Smooth muscle cell (in vitro differentiated cells): ENCODE data around the gene CCDC120. TPM values are rescaled to one million over a fixed set of nuclear protein-coding genes. Genes with fewer than 3 reads are reported as not detected.

Experiments
- DNase-seq: peaks from one replicate; lab custom pipeline; 2025; ENCODE audit not compliant: unreplicated experiment; lab: John Stamatoyannopoulos, UW
- H2AFZ ChIP-seq: fragments of 200-600 bp; sonication (generic); 2 replicates; pipeline ENCODE4 v1.6.0; 2016; ENCODE audit warnings: antibody characterized with exemption, low read depth, mild to moderate bottlenecking
- H3F3A ChIP-seq: fragments of 200-600 bp; sonication (generic); 2 replicates; pipeline ENCODE4 v1.6.0; 2017; ENCODE audit warnings: antibody characterized with exemption, low read depth
- H3K27ac ChIP-seq: fragments of 200-600 bp; sonication (generic); 2 replicates; pipeline ENCODE4 v1.5.1; 2016; ENCODE audit warnings: low read depth, mild to moderate bottlenecking
- H3K27me3 ChIP-seq: fragments of 200-600 bp; sonication (generic); 2 replicates; pipeline ENCODE4 v1.6.1; 2016; ENCODE audit warnings: low read depth, mild to moderate bottlenecking
- H3K36me3 ChIP-seq: fragments of 200-600 bp; sonication (generic); 2 replicates; pipeline ENCODE4 v1.5.1; 2016; ENCODE audit warnings: low read depth
- H3K4me1 ChIP-seq: fragments of 200-600 bp; sonication (generic); 2 replicates; pipeline ENCODE4 v1.5.1; 2016; ENCODE audit warnings: low read depth
- H3K4me2 ChIP-seq: fragments of 200-600 bp; sonication (generic); 2 replicates; pipeline ENCODE4 v1.6.0; 2016; ENCODE audit warnings: mild to moderate bottlenecking
- H3K4me3 ChIP-seq: fragments of 200-600 bp; sonication (generic); 2 replicates; pipeline ENCODE4 v1.5.1; 2016; ENCODE audit warnings: mild to moderate bottlenecking
- H3K79me2 ChIP-seq: fragments of 200-600 bp; sonication (generic); 2 replicates; pipeline ENCODE4 v1.6.0; 2016; ENCODE audit warnings: low read depth, mild to moderate bottlenecking
- H3K9ac ChIP-seq: fragments of 200-600 bp; sonication (generic); 2 replicates; pipeline ENCODE4 v1.6.0; 2016; ENCODE audit warnings: low read depth
- H3K9me3 ChIP-seq: fragments of 200-600 bp; sonication (generic); replicated peaks from 2 replicates; pipeline ENCODE4 v1.5.1; 2016; ENCODE audit warnings: low read depth
- H4K20me1 ChIP-seq: fragments of 200-600 bp; sonication (generic); 2 replicates; pipeline ENCODE4 v1.6.0; 2016; ENCODE audit warnings: low read depth
- CTCF ChIP-seq: fragments of 200-600 bp; sonication (generic); IDR thresholded peaks from 2 replicates; pipeline ENCODE4 v1.5.1; 2017; ENCODE audit warnings: borderline replicate concordance, mild to moderate bottlenecking, antibody characterized with exemption; ENCODE audit not compliant: insufficient read depth, poor library complexity, severe bottlenecking
- WGBS: methylation state at CpG from one replicate; pipeline ENCODE4 v1.1.7; 2016; ENCODE audit warnings: low lambda C conversion rate; 5-methylcytosine and 5-hydroxymethylcytosine counted together
- polyA plus RNA-seq: library from polyadenylated mRNA; unstranded; fragments of >200 nt; fragmentation: Nextera tagmentation; extraction: Ambion mirVana; gene quantifications from 2 replicates; pipeline ENCODE4 v1.2.1, GENCODE V29; 2016
- total RNA-seq: library from RNA; depleted of rRNA; stranded (reverse); fragments of >200 nt; gene quantifications from 2 replicates; pipeline ENCODE4 v1.2.3, GENCODE V29; 2014

CCDC120 gene
- total and polyA plus RNA-seq, 2 experiments from 2014 or later, result 2.0 to 5.4 TPM

- WGBS, result 28% methylated on average over 44 of the region's 67 CpGs
- DNase-seq, result peak; percentile 94
- H3K9ac ChIP-seq, result peak within 1 kb of the TSS; percentile 98
These were observed 15.4 kb upstream of the CCDC120 start, which contains the start of gene TFE3 for GRCh38 chrX:49043220-49043986. Gene TFE3 (minus strand): TSS chrX:49043357. CDS start chrX:49043226, 131 bp downstream.

GRCh38 chrX:49043987-49044281 is 14.9 kb upstream of the CCDC120 start:
- Histone ChIP-seq H3K9ac (peak overlapping the region; percentile 47), H3K79me2 (peaks cover 17% of the 10 kb centered on the region), H3F3A (peaks cover 9% of the 10 kb centered on the region), H3K36me3 (no peaks in the 10 kb centered on the region), H3K4me2 (peak overlapping the region; percentile 73), H3K9me3 (no peaks in the 10 kb centered on the region), H3K27me3 (no peaks in the 10 kb centered on the region), H4K20me1 (no peaks in the 10 kb centered on the region), H3K4me3 (peak overlapping the region; percentile 31), H2AFZ (no peak overlapping the region), H3K4me1 (peaks cover 15% of the 10 kb centered on the region), H3K27ac (peak overlapping the region; percentile 62)
- no peak for TF ChIP-seq CTCF
- no peak for DNase-seq
- 40% methylated on average over 13 of the region's 13 CpGs for WGBS

More at GRCh38 chrX:49043220-49043986, 15.4 kb upstream of the CCDC120 start, which contains the start of gene TFE3:
- H3F3A ChIP-seq, result peaks cover 9% of the 10 kb centered on the region
- H3K4me1 ChIP-seq, result peaks cover 15% of the 10 kb centered on the region
- no peak within 1 kb of the TSS for H2AFZ ChIP-seq
- H3K4me3 ChIP-seq, result peak within 1 kb of the TSS; percentile 68
- H3K4me2 ChIP-seq, result peak within 1 kb of the TSS; percentile 88
- H3K36me3 ChIP-seq, result no peaks in the 10 kb centered on the region
- TF ChIP-seq CTCF, result peak; percentile 55
- H4K20me1 ChIP-seq, result no peaks in the 10 kb centered on the region
- no peaks in the 10 kb centered on the region for H3K9me3 ChIP-seq
- peaks cover 22% of the 10 kb centered on the region for H3K79me2 ChIP-seq
- H3K27me3 ChIP-seq, result no peaks in the 10 kb centered on the region
- H3K27ac ChIP-seq, result peak within 1 kb of the TSS; percentile 98

- H3K79me2 ChIP-seq, result no peaks in the 10 kb centered on the region
- peak; percentile 15 for DNase-seq
These were observed 5.4 kb upstream of the CCDC120 start for GRCh38 chrX:49053223-49054072.

More at GRCh38 chrX:49053223-49054072, 5.4 kb upstream of the CCDC120 start:
- Histone ChIP-seq H3K9me3 (no peaks in the 10 kb centered on the region), H2AFZ (peak overlapping the region; percentile 30), H3K9ac (peak overlapping the region; percentile 86), H3K4me2 (peak overlapping the region; percentile 86), H3K36me3 (no peaks in the 10 kb centered on the region), H3K4me3 (peak overlapping the region; percentile 62), H3K27me3 (no peaks in the 10 kb centered on the region), H4K20me1 (no peaks in the 10 kb centered on the region), H3K4me1 (no peaks in the 10 kb centered on the region), H3K27ac (peak overlapping the region; percentile 77), H3F3A (no peaks in the 10 kb centered on the region)
- WGBS, result 43% methylated on average over 37 of the region's 79 CpGs
- no peak for TF ChIP-seq CTCF
